ENCODE data around the gene BAIAP2L1.
"Not testable (repeated sequence)": the region's sequence is repeated elsewhere in the genome, so short reads cannot be mapped to it uniquely, and the experiment has no call there.

Gene BAIAP2L1

DNA sequence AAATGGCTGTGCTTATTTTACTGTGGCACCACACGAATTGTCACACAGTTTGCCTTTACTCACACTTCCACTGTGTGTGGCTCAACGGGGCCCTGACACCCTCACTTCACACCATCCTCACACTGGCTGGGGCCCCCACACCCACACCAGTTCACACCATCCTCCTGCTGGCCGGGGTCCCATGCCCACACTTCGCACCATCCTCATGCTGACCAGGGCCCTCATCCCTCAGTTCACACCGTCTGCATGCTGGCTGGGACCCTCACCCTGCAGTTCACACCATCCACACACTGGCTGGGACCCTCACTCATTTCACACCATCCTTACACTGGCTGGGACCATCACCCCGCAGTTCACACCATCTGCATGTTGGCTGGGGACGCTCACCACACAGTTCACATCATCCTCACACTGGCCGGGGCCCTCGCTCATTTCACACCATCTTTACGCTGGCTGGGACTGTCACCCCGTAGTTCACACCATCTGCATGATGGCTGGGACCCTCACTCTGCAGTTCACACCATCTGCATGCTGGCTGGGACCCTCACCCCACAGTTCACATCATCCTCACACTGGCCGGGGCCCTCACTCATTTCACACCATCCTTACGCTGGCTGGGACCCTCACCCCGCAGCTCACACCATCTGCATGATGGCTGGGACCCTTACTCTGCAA, 83.4 kb downstream of the BAIAP2L1 start:
- no peak for DNase-seq

DNA sequence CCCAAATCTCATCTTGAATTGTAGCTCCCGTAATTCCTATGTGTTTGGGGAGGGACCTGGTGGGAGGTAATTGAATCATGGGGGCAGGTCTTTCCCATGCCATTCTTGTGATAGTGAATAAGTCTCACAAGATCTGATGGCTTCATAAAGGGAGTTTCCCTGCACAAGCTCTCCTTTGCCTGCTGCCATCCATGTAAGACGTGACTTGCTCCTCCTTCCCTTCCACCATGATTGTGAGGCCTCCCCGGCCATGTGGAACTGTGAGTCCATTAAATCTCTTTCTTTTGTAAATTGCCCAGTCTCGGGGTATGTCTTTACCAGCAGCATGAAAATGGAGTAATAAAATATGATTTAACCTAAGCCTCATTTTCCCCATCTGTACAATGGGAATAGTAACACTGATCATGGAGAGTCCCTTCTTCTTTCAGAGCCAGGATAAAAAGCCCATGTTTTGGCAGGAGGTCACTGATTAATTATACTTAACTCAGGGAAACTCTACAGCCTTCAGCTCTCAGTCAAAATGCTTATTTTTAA, 84.8 kb downstream of the BAIAP2L1 start:
- DNase-seq: not testable (repeated sequence)

DNA sequence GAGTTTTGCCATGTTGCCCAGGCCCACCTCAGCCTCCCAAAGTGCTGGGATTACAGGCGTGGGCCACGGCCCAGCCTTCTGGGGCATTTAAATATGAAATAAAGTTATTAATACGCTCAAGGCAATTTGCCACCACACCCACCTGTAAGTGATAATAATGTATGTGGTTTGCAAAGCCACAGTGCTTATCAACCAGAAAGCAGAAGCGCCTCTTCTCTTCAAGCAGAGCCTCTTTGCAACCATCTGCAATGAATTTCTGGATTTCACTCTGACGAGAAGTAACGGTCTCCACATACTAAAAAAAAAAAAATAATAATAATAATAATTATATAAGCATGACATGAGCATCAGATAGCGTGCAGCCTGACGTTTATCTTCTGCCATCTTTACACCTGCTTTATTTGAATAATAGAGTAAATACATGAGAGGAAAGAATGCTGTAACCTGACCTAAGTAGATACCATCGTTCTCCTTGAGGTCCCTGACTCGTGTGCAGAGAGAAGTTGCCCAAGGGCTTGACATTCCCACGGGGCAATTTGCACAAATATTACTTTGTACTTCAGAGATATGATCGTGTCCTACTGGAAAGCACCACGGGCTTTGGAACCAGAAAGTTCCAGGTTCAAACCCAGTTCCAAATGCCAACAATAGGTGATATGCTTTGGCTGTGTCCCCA, 85.4 kb downstream of the BAIAP2L1 start:
- DNase-seq: no peak

DNA sequence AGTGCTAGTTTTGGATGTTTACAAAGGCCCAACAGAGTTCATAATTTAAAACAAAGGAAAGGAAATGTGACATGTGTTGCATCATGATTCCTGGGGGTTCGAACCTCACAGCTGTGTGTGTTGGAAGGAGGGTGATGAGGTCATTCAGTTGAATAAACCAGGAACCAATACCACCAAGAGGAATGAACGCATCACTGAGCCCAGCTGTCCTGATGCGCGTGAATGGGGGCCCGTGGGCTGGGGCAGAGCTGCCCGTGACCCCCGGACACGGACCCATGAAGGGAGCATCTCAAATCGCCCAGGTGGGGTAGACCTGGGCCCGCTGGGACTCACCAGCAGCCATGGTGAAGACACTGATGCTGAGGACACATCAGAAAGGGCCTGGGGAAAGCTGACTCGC, 86.4 kb downstream of the BAIAP2L1 start:
- DNase-seq: no peak

GRCh38 chr7:98312201-98312600, 88.7 kb downstream of the BAIAP2L1 start:
- no peak for DNase-seq

DNA sequence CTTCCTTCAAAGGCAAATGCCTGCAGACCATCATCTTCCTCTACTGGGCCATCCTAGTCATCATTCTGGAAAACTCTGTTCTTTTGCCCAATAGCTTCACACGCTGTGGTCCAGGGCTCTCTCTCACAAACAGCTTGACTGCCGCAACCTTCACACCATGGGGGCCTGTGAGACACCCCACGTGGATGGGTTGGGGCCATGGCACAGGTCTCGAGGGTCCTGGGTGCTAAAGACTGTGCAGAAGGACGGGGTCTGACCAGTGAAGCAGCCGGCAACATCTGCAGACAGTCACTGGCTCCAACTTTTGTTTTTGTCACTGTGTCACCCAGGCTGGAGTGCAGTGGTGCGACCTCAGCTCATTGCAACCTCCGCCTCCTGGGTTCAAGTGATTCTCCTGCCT, 91.3 kb downstream of the BAIAP2L1 start:
- no peak for DNase-seq

DNA sequence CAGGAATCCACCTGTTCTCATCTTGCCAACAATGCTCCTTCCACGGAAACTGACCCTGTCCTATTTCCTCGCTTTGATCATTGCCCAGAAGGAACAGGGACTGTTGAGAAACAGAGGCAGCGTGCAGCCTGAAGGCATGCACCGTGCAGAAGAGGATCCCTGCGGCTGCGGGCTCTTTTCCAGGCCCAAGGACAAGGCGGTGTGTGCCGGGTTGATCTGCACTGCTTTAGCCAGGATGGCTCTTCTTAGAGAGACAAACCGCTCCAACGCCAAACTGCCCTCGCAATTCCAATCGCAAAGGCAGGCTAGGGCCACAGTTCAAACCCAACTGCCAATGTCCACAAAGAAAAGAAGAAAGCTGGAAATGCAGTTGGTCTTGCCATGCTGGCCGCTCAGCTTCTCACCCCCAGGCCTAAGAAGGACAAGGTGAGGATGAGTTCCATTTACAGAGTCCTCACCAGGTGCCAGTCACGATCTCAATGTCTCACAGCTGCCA, 92.9 kb downstream of the BAIAP2L1 start:
- DNase-seq: no peak

DNA sequence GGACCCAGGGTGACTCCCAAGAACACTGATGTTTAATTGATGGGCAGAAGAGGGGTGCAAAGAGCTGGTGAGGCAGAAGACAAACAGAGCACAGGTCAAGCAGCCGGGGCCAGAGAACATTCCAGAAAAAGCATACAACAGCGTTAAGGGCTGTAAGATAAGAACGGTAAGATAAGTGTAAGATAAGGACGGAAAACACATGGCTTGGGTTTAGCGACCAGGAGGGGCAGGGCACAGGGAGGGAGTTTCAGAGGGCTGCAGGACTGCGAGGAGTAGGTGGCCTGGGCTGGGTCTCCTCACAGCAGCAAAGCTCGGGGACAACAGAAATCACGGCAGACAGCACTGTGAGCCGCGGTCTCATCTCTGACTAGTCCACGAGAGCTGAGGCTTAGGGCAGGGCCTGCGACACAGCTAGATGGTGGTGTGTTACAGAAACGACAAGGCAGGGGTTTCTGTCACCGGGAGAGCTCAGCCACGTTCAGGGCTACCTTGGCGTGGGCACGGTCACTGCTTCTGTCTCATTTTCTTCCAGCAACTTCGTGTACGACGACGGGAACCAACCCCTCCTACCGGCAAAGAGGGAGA, 94.8 kb downstream of the BAIAP2L1 start:
- no peak for DNase-seq

GRCh38 chr7:98303906-98304305, 97.0 kb downstream of the BAIAP2L1 start:
- no peak for DNase-seq

DNA sequence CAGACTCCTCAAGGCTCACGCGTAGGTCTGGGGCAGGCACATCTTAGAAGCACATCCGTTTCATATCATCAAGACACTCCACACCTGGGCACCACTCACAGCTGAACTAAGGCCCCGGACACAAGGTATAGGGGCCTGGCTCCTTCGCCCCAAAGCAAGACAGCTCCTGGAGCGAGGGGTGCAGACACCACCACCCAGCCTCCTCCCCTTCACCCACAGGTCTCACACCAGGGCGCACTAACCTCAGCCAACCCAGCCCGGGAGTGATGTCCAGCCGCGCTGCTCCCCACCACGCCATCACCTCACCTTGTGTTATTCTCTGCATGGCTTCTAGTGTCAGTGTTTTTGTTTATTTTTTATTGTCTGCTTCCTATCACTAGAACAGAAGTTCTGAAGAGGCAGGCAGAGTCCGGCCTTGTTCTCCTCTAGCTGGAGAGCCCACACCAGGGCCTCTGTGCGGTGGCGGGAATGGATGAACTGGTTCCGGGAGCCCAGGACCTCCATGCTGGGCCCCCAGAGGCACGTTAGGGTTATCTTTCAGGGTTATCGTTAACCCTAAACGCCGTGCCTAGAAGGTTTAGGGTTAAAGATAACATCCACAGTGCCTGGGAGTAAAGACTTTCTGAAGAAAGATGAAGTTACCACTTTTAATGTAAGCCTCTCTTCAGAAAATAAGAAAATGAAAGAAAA, 97.6 kb downstream of the BAIAP2L1 start:
- no peak for DNase-seq

DNA sequence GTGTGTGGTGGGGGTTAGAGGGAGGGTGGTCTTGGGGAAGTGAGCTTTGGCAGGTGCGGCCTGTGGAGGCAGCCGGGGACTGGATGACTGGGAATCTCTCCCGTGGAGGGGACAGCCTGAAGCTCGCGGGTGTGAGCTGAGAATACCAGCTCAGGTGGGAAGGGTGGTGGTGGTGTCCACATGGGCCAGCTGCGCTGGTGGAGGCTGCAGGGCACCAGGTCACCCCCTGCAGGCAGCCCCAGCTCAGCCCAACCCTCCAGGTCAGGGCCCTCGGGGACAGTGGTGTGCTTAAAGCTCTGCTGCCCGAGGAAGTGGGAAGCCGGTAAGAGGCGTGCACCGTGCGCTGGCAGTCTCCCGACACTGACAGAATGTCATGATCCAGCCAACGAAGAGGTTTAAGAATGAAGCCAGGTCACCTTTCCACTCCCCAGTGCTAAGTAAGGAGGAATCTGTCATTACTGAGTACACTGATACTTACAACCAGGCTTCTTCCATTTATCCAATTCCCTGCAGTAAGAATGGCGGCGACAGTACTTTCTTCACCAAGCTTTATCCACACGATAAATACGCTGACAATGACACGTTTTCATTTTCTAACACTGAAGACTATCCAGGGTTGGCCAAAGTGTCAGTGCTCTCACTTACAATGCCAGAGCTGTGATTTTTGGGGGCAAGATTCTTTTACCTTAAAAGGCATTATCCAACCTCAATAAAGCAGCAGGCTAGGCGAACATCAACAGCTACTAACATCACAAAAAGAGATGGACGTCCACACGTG, 99.0 kb downstream of the BAIAP2L1 start:
- no peak for DNase-seq

DNA sequence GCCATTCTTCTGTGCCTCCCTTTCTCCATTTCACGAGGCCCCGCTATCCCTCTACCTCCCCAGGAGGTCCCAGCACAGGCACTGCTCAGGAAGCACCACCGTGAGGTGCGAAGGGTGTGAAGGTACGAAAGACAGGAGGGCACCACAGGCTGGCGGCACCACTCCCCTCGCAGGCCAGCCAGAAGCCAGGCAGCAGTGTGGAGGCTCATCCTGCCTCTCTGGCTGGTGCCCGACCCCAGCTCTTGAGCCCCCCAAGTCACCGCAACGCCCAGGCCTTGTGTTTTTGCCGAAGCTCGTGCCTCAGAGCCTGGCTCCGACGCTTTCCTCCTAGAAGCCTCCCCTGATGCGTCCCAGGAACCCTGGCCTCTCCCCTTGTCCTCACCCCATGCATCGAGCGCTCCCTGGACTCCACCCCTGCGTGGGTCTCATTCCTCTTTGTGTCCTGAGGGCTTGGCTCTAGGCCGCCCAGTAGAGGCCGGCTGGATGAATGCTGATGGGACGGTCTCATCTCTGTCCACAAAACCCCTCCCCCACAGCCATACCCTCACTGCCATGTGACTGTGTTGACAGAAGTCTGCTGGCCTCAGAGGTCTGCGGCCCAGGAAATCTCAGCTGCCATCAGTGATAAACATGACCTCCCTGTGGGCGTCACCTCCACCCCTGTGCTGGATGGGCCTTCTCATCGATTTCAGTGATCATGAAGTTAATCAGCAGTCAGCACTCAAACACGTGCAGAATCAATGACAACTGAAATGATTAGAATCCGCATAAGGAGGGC, 100.1 kb downstream of the BAIAP2L1 start:
- no peak for DNase-seq

DNA sequence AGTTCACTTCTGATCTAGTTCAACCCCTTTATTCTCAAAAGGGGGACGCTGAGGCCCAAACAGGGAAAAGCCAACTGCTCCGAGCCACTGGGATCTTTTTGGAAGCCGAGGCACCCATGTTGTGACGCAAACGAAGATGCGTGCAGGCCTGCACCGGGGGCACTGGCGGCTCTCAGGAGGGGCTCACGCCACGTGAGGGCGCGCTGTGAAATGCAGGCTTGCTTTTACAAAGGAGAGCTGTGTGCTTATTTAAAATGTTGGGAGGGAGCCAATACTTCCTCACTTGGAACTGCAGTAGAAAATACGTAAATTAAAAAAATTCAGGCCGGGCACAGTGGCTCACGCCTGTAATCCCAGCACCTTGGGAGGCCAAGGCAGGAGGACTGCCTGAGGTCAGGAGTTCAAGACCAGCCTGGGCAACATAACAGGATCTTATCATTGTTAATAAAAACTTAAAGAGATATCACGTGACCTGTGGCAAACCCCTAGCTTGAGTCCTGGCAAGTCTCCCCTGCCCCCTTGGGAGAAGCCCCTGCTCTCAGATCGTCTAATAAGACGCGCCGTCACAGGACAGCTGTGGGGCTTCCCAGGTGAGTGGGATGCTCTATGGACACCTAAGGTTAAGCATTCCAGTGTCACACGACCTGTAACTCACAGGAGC, 103.1 kb downstream of the BAIAP2L1 start:
- no peak for DNase-seq

- DNase-seq: no peak
These were observed 104.1 kb downstream of the BAIAP2L1 start for GRCh38 chr7:98296833-98297232.

DNA sequence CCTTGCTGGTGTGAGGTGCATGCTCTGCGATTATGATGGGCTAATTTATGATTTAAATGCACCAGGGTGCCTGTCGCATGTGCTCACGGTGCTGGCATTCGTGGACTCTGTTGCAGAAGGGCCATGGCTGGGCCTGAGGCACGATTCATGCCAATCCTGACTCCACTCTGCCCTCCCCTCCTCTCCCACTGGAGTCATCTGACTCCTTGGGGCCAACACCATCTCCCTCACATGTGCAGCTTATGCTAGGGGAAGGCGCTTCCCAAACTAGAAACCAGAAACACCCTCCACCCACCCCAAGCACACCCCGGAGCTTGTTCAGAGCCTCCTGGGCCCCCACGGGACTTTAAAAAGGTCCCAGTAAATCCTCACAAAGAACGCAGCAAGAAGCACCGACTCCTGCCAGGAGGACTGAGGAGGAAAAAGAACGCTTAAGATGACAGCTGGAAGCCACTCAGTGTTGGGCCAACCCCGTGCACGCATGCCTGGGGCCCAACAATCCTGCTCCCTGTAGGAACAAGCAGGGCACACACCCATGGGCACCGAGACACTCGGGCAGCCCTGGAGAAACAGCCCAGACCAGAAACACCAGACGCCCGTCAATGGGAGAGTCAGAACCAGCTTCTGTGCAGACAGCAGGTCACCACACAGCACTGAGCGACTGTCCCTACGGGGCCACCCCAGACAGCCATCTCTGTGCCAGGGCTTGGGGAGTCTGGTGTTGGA, 105.3 kb downstream of the BAIAP2L1 start:
- no peak for DNase-seq

DNA sequence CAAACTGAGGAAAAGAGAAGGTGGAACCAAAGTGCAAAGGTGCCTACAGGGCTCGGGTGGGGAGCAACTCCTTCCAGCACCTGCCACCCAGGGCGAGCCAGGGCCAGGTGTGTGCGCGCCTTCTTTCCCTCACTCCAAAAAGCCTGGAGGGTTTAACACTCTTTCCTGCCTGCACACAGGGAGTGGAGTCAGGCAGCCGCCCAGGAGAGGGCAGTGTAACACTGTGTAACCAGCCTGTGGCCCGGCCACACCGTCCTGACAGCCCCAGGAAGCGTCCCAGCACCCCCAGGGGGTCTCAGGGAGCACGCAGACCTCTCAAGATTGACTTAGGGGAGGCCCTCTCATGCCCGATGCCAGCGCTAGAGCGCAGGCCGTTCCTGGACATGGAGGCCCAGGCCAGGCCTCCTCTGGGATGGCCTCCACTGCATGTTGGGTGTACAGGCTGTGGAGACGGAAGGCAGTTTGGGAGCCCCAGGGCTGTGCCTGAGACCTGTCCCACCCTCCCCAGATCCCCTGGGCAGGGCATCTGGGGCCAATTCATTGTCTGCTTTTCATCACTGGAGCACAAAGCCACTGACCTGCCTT, 106.0 kb downstream of the BAIAP2L1 start:
- no peak for DNase-seq

DNA sequence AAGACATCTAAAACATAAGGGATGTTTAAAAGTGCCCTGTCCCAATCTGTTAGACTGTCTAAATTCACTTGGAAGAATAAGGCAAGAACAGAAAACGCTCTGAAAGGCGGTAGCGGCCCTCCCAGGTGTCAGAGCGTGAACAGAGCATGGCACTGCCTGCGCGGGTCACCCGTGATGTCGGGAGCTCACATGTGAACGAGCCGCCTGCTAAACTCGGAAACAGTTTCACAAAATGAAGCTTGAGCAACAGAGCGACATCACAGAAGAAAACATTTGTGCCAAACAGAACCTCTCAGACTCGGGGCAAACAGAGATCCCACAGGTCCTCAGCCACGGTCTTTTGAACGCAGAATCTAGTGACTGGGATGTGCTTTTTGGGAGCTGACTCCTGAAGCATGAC, 106.6 kb downstream of the BAIAP2L1 start:
- no peak for DNase-seq

- DNase-seq: no peak
These were observed 107.1 kb downstream of the BAIAP2L1 start for GRCh38 chr7:98293746-98294145.

GRCh38 chr7:98293265-98293664, 107.6 kb downstream of the BAIAP2L1 start:
- DNase-seq: no peak

DNA sequence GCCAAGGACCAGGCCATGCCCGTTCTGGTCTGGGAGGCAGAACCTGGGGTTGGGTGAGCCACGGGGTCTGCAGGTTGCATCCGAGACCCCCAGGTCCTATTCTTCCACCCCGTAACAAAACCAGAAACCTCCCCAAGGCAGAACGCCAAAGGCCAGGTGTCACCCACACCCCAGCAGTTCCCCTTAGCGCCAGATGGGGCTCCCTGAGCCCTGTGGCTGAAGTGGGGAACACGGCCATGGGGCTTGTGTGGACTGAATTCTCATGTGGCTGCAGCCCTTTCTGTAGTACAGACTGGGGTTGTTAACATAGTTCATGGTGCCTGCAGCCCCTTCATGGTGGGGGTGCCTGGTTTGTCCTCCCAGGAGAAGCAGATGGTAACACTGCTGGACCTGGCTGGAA, 109.2 kb downstream of the BAIAP2L1 start:
- DNase-seq: no peak
